GM10266 (cell line): ENCODE measurements around the gene CIART.
A peak's percentile ranks its signal among the peaks of the same experiment; 100 is the strongest.

Source experiments
- DNase-seq: peaks from one replicate; pipeline ENCODE4 v3.0.0; 2012; ENCODE audit errors: extremely low spot score
- CTCF ChIP-seq: IDR thresholded peaks from 2 replicates; pipeline ENCODE4 v1.5.1; 2012; ENCODE audit warnings: mild to moderate bottlenecking, low read depth; ENCODE audit not compliant: control insufficient read depth, insufficient read depth; ENCODE audit errors: missing control alignments

The CIART gene

GRCh38 chr1:150320667-150320978 lies 38.3 kb downstream of the CIART start:
- DNase-seq: no peak
- TF ChIP-seq CTCF: no peak

GRCh38 chr1:150321826-150322166 lies 39.4 kb downstream of the CIART start:
- DNase-seq: peak; percentile 10
- no peak for TF ChIP-seq CTCF

GRCh38 chr1:150322310-150322709 lies 40.0 kb downstream of the CIART start:
- TF ChIP-seq CTCF: no peak
- DNase-seq: no peak

GRCh38 chr1:150332651-150333290 lies 50.4 kb downstream of the CIART start:
- no peak for TF ChIP-seq CTCF
- DNase-seq: no peak
